ENCODE results near the gene AGBL1.

AGBL1 gene

DNA sequence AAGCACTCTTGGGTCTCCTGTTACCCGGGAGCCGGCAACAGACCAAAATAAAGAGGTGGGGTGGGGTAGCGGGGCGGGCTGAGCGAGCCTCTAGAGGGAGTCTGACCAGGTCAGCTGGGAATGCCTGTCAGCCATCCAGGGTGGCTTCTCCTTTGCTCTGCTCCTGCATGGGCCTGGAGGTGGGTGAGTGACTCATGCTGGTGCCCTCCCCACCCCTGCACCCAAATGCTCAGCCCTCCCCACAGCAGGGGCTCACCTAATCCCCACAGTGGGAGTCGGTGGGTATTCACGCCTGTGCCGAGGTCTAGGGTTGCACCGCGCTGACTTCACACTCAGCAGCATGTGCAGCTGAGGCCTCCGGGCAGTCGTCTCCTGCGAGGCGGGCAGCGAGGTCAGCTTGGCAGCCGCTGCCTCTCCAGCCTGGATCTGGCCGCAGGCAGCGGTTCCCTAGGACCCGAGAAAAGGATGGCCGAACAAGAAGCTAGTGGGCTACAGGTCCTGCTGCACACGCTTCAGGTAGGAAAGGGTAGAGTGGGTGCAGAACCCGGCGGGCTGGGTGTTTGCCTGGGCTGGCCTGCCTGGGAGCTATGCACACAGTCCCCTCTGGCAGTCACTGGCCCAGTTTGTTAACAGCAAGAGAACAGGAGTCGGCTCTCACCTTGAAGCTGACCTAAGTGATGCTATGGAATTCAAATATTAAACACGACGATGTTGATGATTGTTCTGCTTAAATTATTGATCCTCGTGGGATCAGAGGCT is at the start of gene AGBL1:
Gene AGBL1 (plus strand): TSS at position 364 of the 759 bp plus-strand sequence.
- no peak for DNase-seq

DNA sequence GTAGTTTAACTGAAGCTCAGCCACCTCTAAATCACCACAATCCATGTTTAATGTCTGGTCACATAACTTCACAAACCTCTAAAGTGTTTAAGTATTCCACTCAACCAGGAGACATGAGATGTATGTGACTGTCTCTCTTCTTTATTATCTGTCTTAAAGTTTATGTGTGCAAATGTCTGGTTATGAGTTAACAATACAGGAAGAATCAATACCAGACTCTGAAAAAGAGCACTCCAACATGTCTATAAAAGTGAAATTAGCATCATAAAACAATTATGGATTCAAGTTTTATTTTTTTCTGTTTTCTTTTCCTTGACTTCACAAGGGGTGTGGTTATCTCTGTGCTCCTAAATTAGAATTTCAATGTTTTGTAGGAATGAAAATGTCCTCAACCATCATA is 44.8 kb upstream of the AGBL1 start:
- DNase-seq: no peak

GRCh38 chr15:86036243-86036642 is 43.4 kb upstream of the AGBL1 start:
- no peak for DNase-seq

DNA sequence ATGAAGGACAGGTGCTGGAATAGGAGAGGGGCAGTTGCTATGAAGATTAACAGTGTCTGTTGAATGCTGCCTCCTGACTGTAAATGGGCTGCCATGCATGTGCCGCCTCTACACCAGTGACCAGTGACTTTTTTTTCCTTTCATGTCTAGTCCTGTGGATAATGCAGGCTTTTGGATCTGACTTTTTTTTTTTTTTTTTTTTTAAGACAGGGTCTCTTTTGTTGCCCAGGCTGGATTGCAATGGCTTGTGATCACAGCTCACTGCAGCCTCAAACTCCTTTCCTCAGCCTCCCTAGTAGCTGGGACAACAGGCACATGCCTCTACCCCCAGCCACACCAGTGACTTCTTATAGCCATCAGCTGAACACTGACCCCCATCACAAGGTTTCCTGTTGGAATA is 41.2 kb upstream of the AGBL1 start:
- no peak for DNase-seq

GRCh38 chr15:86040356-86041033 is 39.2 kb upstream of the AGBL1 start:
- no peak for DNase-seq

- no peak for DNase-seq
Observed at GRCh38 chr15:86041399-86041798, 38.3 kb upstream of the AGBL1 start.

GRCh38 chr15:86042226-86042625 is 37.4 kb upstream of the AGBL1 start:
- no peak for DNase-seq

- DNase-seq: no peak
Observed at GRCh38 chr15:86044981-86045380, 34.7 kb upstream of the AGBL1 start.

DNA sequence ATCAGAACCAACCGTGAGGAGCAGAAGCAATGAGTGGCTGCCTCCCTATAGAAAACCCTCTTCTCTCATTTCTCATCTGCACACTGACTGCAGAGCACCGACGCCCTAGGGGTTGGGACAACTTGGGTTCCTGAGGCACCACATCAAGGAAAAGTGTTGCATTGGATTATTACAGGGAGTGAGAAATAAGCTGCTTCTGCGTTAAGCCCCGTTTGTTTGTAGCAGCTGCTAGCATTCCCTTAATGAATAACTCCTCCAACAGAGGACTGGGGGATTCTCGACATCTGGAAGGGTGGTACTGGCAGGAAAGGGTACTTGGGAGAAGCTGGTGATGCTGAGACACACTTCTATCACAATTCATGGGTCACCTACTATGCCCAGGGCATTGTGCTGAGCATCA is 25.3 kb upstream of the AGBL1 start:
- no peak for DNase-seq

DNA sequence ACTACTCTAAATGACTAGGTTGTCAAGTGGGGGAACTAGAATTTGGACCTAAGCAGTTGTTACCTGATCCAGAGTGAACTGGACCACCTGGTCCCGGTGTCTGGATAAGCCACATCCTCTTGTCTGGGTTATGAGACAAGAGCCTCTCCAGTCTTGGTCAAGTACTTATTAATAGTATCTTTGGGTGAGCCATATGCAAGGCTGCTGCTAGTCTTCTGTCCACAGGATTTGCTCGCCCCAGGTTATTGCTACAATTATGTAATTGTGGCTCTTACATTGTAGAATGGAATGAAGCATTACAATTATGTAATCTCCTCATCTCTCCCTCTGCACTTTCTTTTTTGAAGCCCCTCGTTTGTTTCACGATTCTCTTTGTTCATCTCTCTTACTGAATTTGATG is 24.0 kb upstream of the AGBL1 start:
- DNase-seq: no peak

DNA sequence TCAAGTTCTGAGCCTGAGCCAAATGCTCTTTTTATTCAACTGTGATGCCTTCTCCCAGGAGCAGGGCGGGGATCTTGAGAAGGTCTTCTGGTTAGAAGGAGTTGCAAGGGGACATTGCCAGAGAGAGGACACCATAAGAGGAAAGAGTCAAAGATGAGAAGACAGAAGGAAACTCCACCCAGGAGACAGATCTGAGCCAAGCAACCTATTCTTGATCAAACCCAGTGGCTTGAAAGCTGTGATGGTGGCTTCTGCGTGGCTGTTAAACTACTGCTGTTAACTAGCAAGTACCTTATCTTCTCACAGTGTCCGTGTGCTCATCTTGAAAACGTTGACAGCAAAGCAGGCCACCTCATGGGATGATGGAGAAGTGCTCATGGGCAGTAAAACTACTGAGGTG is 19.8 kb upstream of the AGBL1 start:
- DNase-seq: no peak

DNA sequence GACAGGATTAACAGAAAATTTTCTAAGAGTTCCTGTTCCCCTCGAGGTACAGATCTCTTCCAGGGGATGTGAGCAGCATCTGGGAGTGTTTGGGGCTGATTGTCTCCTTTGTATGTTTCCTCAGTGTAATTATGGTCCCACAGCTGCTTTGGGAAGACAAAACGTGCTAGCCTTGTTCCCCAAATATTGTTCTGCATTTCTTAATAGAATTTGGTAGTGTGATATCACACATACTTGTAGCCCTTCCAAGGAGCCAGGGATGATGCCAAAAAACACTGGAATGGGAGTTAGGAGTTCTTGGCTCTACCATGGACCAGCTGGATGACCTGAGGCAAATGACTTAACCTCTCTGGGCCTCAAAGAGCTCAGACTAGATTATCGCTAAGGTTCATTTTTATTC is 19.0 kb upstream of the AGBL1 start:
- DNase-seq: no peak

DNA sequence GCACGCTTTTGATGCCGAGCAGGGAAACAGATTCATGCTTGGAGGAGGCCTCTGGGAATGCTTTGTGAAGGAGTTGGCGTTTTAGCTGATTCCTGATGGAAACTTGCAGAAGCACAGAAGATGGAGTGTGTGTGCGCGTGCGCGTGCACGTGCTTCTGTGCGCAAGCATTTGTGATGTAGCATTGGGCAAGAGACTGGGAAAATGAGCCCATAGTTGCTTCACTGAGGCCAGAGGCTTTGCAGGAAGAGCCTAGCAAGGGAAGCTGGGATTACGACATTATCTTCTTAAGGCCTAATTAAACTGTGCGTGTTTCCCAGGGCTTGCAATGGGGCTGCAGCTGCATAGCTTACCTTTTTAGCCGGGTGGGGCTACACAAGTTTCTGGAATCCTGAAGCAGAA is 18.1 kb upstream of the AGBL1 start:
- no peak for DNase-seq

- DNase-seq: no peak
Observed at GRCh38 chr15:86062646-86063243, 16.9 kb upstream of the AGBL1 start.

GRCh38 chr15:86063356-86064095 is 16.1 kb upstream of the AGBL1 start:
- no peak for DNase-seq

DNA sequence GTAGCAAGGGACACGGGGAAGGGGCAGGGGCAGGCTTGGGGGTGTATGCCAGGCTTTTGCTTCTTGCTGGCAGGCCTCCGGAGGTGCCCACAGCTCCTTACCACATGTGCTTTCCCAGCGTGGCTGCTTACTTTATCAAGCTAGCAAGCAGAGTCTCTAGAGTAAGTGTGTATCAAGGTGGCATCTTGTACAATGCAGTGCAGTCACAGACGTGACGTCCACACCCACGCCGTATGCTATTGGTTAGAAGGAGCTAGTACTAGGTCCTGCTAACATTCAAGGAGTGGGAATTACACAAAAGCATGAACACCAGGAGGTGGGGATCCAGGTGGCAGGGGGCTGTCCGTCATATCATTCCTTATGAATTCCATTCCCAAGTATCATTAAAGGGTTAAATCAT is 15.3 kb upstream of the AGBL1 start:
- DNase-seq: no peak

- no peak for DNase-seq
Observed at GRCh38 chr15:86066174-86066834, 13.4 kb upstream of the AGBL1 start.

GRCh38 chr15:86073281-86073680 is 6.4 kb upstream of the AGBL1 start:
- DNase-seq: no peak

GRCh38 chr15:86076468-86076867 is 3.2 kb upstream of the AGBL1 start:
- no peak for DNase-seq

DNA sequence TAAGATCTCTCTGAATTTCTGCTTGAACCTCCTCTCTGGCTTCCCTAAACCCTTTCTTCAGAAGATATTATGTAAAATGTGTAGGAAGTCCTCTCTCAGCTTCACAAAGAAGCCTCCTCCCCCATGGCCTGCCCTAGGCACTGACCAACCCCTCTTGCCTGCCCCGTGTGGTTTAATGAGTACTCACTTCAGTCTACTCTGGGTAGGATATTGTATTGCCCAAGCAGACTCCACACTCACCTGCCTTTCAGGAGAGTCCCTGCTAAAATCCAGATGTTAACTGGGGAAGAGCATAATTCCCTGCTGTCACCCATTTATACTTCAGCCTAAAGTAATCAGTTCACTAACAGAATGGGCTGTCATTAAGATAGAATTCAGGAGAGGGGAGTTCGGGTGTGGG is 2.6 kb upstream of the AGBL1 start:
- DNase-seq: no peak

GRCh38 chr15:86080302-86080701 is 631 bp downstream of the AGBL1 start:
- DNase-seq: no peak

DNA sequence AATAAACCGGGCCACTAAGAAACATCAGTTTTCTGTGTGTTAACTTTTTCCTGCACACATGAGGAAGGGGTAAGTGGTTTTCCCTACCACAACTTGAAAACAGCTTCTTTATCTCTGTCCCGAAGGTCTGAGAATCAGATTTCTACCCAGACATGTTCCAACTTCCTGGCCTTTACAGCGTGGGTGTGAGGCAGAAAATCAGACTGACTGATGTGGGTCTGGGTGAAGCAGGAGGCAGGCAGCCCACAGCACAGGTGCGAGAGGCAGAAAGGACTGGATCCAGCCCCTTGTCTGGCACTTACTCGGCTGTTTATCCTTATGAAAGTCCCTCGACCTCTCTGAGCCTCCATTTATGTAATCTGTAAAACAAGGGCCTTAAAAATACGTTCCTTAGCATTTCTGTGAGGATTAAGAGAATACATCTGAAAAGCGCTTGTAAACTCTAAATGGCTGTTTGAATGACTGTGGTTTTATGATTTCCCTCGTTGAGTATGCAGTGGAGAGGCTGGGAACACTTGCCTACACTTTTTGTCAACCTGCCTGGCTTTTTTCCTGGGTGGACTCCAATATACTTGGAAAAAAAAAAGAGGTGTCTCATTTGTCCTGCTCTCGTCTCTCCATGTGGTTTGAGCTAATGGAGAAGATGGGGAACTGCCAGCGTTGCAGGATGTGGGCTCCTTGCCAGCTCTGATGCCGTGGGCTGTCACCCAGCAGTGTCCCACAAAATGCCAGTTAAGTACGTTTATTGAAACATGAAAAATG is 3.1 kb downstream of the AGBL1 start:
- DNase-seq: no peak

Measured in fibroblast of skin of right quadriceps (primary cell).